HCT116 (cell line): ENCODE measurements around the gene MBP. TPM values are rescaled to one million over a fixed set of nuclear protein-coding genes. Genes with fewer than 3 reads are reported as not detected.

ENCODE experiments used
- ATAC-seq: fragments of 200-7000 bp; cut with Tn5 transposase; 2 replicates; pipeline ENCODE4 v1.9.1; 2020; ENCODE audit warnings: mild to moderate bottlenecking, moderate library complexity
- BruUV-seq: library from RNA; stranded (reverse); fragments of 400-500 nt; replicated peaks from 2 replicates; lab custom pipeline; 2021; lab: Mats Ljungman, UMichigan
- CTCF ChIA-PET: fragments of 300-600 bp; sonication (Branson Sonifier 250); formaldehyde crosslinking; loops from one replicate; lab custom pipeline; 2021; ENCODE audit warnings: antibody characterized with exemption; lab: Charles Lee
- POLR2A ChIA-PET: fragments of 300-600, 350-600 bp; sonication (Branson Sonifier 250); formaldehyde crosslinking; loops from one replicate; lab custom pipeline; 2021; ENCODE audit warnings: antibody characterized with exemption; lab: Charles Lee
- RAD21 ChIA-PET, 2 experiments: fragments of 300-600 bp; sonication (Branson Sonifier 250); formaldehyde crosslinking; loops; one replicate each; lab custom pipeline; 2023; ENCODE audit warnings: low total read pairs in 2 of 2; ENCODE audit not compliant: uncharacterized antibody in 2 of 2, unreplicated experiment in 2 of 2, low non-redundant PET in 1 of 2; lab: Charles Lee
- DNase-seq: peaks from one replicate; pipeline ENCODE4 v3.0.0-alpha.2; 2010; ENCODE audit warnings: low read depth, low spot score
- H2AFZ ChIP-seq: fragments of 200-600 bp; shearing (Covaris generic), sonication (generic); 2 replicates; pipeline ENCODE4 v1.6.1; 2017; ENCODE audit warnings: low read depth, mixed run types, mixed read lengths, antibody characterized with exemption, low read length; ENCODE audit not compliant: poor library complexity, severe bottlenecking
- H3K27ac ChIP-seq: 2 replicates; pipeline ENCODE4 v1.5.1; 2012; ENCODE audit warnings: low read depth, low read length
- H3K27me3 ChIP-seq: fragments of 200-600 bp; sonication (generic); 2 replicates; pipeline ENCODE4 v1.6.1; 2016; ENCODE audit warnings: mixed run types, low read length, mixed read lengths; ENCODE audit not compliant: insufficient read depth
- H3K36me3 ChIP-seq, 2 experiments: fragments of 200-500 bp in 1 of 2; fragments of 200-600 bp in 1 of 2; sonication (Bioruptor generic) in 1 of 2; sonication (generic) in 1 of 2; 2 replicates each; pipeline versions ENCODE4 v1.5.1 to v1.6.1; 2014 to 2016; ENCODE audit warnings: low read length in 2 of 2, inconsistent platforms in 1 of 2, mixed read lengths in 1 of 2, mixed run types in 1 of 2; ENCODE audit not compliant: insufficient read depth in 2 of 2, control insufficient read depth in 1 of 2
- H3K4me1 ChIP-seq, 2 experiments: fragments of 200-600 bp in 1 of 2; sonication (generic) in 1 of 2; 2 replicates each; pipeline versions ENCODE4 v1.5.1 to v1.6.1; 2012 to 2017; ENCODE audit warnings: low read length in 2 of 2, inconsistent platforms in 1 of 2, mild to moderate bottlenecking in 1 of 2, mixed read lengths in 1 of 2, mixed run types in 1 of 2, moderate library complexity in 1 of 2; ENCODE audit not compliant: insufficient read depth in 2 of 2, control insufficient read depth in 1 of 2
- H3K4me2 ChIP-seq: fragments of 200-600 bp; sonication (generic); 2 replicates; pipeline ENCODE4 v1.6.1; 2017; ENCODE audit warnings: mixed run types, low read length, mixed read lengths
- H3K4me3 ChIP-seq, 2 experiments: fragments of 200-600 bp in 1 of 2; sonication (generic) in 1 of 2; replicated peaks in 1 of 2; 2 replicates each; pipeline ENCODE4 v1.5.1; 2011 to 2016; ENCODE audit warnings: low read length in 2 of 2, control low read depth in 1 of 2, low read depth in 1 of 2, mild to moderate bottlenecking in 1 of 2, mixed read lengths in 1 of 2, mixed run types in 1 of 2
- H3K79me2 ChIP-seq: fragments of 200-600 bp; sonication (generic); 2 replicates; pipeline ENCODE4 v1.6.1; 2017; ENCODE audit warnings: mild to moderate bottlenecking, mixed run types, low read length, moderate library complexity, mixed read lengths; ENCODE audit not compliant: insufficient read depth
- H3K9ac ChIP-seq: fragments of 200-600 bp; sonication (generic); 2 replicates; pipeline ENCODE4 v1.6.1; 2016; ENCODE audit warnings: low read length, mixed read lengths
- H3K9me2 ChIP-seq: fragments of 200-600 bp; sonication (generic), shearing (Covaris generic); 2 replicates; pipeline ENCODE4 v1.6.1; 2017; ENCODE audit warnings: mixed run types, mild to moderate bottlenecking, moderate library complexity; ENCODE audit not compliant: insufficient read depth
- H3K9me3 ChIP-seq, 2 experiments: fragments of 200-500 bp in 1 of 2; fragments of 200-600 bp in 1 of 2; sonication (Bioruptor generic) in 1 of 2; sonication (generic) in 1 of 2; 2 replicates each; pipeline ENCODE4 v1.6.1; 2014 to 2017; ENCODE audit warnings: low read length in 2 of 2, mixed read lengths in 2 of 2, inconsistent platforms in 1 of 2, low read depth in 1 of 2, mild to moderate bottlenecking in 1 of 2, mixed run types in 1 of 2, moderate library complexity in 1 of 2; ENCODE audit not compliant: control insufficient read depth in 1 of 2, insufficient read depth in 1 of 2
- H4K20me1 ChIP-seq: fragments of 200-600 bp; sonication (generic), shearing (Covaris generic); 2 replicates; pipeline ENCODE4 v1.6.1; 2017; ENCODE audit warnings: mixed run types, mild to moderate bottlenecking, moderate library complexity; ENCODE audit not compliant: insufficient read depth
- CBX3 ChIP-seq: IDR thresholded peaks from 2 replicates; pipeline ENCODE4 v1.6.1; 2012; ENCODE audit warnings: low read depth
- CEBPB ChIP-seq: IDR thresholded peaks from 2 replicates; pipeline ENCODE4 v1.6.1; 2012; ENCODE audit warnings: low read depth
- EGR1 ChIP-seq: IDR thresholded peaks from 2 replicates; pipeline ENCODE4 v1.6.1; 2012; ENCODE audit warnings: low read depth
- ELF1 ChIP-seq: IDR thresholded peaks from 2 replicates; pipeline ENCODE4 v1.6.1; 2012; ENCODE audit warnings: low read depth, borderline replicate concordance
- EZH2 ChIP-seq: fragments of 200-600 bp; sonication (generic); IDR thresholded peaks from 2 replicates; pipeline ENCODE4 v1.6.1; 2017; ENCODE audit warnings: antibody characterized with exemption, mixed run types
- EZH2phosphoT487 ChIP-seq: fragments of 200-600 bp; IDR thresholded peaks from 2 replicates; pipeline ENCODE4 v1.6.1; 2018; ENCODE audit warnings: antibody characterized with exemption, borderline replicate concordance
- FOSL1 ChIP-seq: IDR thresholded peaks from 2 replicates; pipeline ENCODE4 v1.6.1; 2012; ENCODE audit warnings: low read depth
- MAX ChIP-seq: IDR thresholded peaks from 2 replicates; pipeline ENCODE4 v1.6.1; 2012
- POLR2AphosphoS5 ChIP-seq: IDR thresholded peaks from 2 replicates; pipeline ENCODE4 v1.6.1; 2011; ENCODE audit warnings: mild to moderate bottlenecking, low read depth, low read length, moderate library complexity
- RAD21 ChIP-seq: IDR thresholded peaks from 2 replicates; pipeline ENCODE4 v1.6.1; 2012; ENCODE audit warnings: low read depth, mild to moderate bottlenecking
- REST ChIP-seq: IDR thresholded peaks from 2 replicates; pipeline ENCODE4 v1.6.1; 2012; ENCODE audit warnings: low read depth
- SIN3A ChIP-seq: IDR thresholded peaks from 2 replicates; pipeline ENCODE4 v1.6.1; 2012; ENCODE audit warnings: low read depth
- SP1 ChIP-seq: IDR thresholded peaks from 2 replicates; pipeline ENCODE4 v1.6.1; 2012; ENCODE audit warnings: low read depth
- TCF7L2 ChIP-seq: IDR thresholded peaks from 2 replicates; pipeline ENCODE4 v1.7.0; 2011; ENCODE audit warnings: borderline replicate concordance, inconsistent platforms; ENCODE audit not compliant: insufficient read depth, insufficient read length; ENCODE audit errors: extremely low read depth
- YY1 ChIP-seq: IDR thresholded peaks from 2 replicates; pipeline ENCODE4 v1.6.1; 2011; ENCODE audit warnings: low read length, low read depth, moderate library complexity, mild to moderate bottlenecking; ENCODE audit not compliant: insufficient replicate concordance; ENCODE audit errors: extremely low read depth
- ZBTB33 ChIP-seq: IDR thresholded peaks from 2 replicates; pipeline ENCODE4 v1.6.1; 2011; ENCODE audit warnings: mild to moderate bottlenecking, low read length, moderate library complexity; ENCODE audit not compliant: insufficient replicate concordance; ENCODE audit errors: extremely low read depth
- ZFX ChIP-seq: fragments of 450-650 bp; IDR thresholded peaks from 2 replicates; pipeline ENCODE4 v1.6.1; 2017
- intact Hi-C: fragments of 100-400 bp; cut with micrococcal nuclease; formaldehyde crosslinking; loops from 2 replicates; pipeline ENCODE4 v1.10.0; 2022
- total RNA-seq: library from RNA; stranded (reverse); gene quantifications from one replicate; pipeline ENCODE4 v1.2.1, GENCODE V29; 2021; ENCODE audit not compliant: unreplicated experiment

MBP gene
- total RNA-seq, 1 experiment from 2014 or later, result 34.9 TPM

- RAD21 ChIA-PET, result no interaction called here
- Histone ChIP-seq H3K9me2 (no peaks in the 10 kb centered on the region), H3K36me3 (no peaks in the 10 kb centered on the region), H3K4me3 (no peak overlapping the region), H3K9me3 (no peaks in the 10 kb centered on the region), H3K79me2 (peaks cover 27% of the 10 kb centered on the region; the same call in 1 of the 2 replicates), H3K4me1 (peaks cover 44 to 69% of the 10 kb centered on the region in 2 experiments), H3K27me3 (no peaks in the 10 kb centered on the region), H3K4me2 (no peak overlapping the region), H4K20me1 (no peaks in the 10 kb centered on the region), H2AFZ (no peak overlapping the region), H3K9ac (no peak overlapping the region), H3K27ac (no peak overlapping the region; the same call in 1 of the 2 replicates)
- POLR2A ChIA-PET, result no interaction called here
- CTCF ChIA-PET, result no interaction called here
- intact Hi-C loops, result no loop called here
- BruUV-seq, result no TSS peak
- DNase-seq, result no peak
- no peak for TF ChIP-seq SIN3A
- TF ChIP-seq EZH2, result no peak
- TF ChIP-seq RAD21, result no peak
- no peak for TF ChIP-seq YY1
- TF ChIP-seq POLR2AphosphoS5, result no peak
- TF ChIP-seq MAX, result no peak
- TF ChIP-seq FOSL1, result no peak
- TF ChIP-seq ZBTB33, result no peak
- no peak for TF ChIP-seq CBX3
- TF ChIP-seq REST, result no peak
- TF ChIP-seq ZFX, result no peak
- TF ChIP-seq EZH2phosphoT487, result no peak
- no peak for TF ChIP-seq CEBPB
- TF ChIP-seq SP1, result no peak
- no peak for TF ChIP-seq ELF1
- no peak for TF ChIP-seq TCF7L2
- TF ChIP-seq EGR1, result no peak
- no peak for ATAC-seq
These were observed 45.0 kb downstream of the MBP start for GRCh38 chr18:77087393-77088141.
